GM12872 (cell line): Measurements from ENCODE around the gene ANO7.
A peak's percentile ranks its signal among the peaks of the same experiment; 100 is the strongest.

Experiments
- CTCF ChIP-seq: IDR thresholded peaks from 3 replicates; pipeline ENCODE4 v1.5.1; 2011; ENCODE audit warnings: low read depth, mild to moderate bottlenecking, low read length, moderate library complexity; ENCODE audit not compliant: insufficient read depth

The ANO7 gene

GRCh38 chr2:241214209-241214608 lies 25.7 kb downstream of the ANO7 start:
- no peak for TF ChIP-seq CTCF

- TF ChIP-seq CTCF = no peak
Measured at GRCh38 chr2:241214766-241215165, 26.3 kb downstream of the ANO7 start.

- no peak for TF ChIP-seq CTCF
Measured at GRCh38 chr2:241215421-241215820, 26.9 kb downstream of the ANO7 start.

GRCh38 chr2:241216211-241216761 lies 27.8 kb downstream of the ANO7 start:
- TF ChIP-seq CTCF = no peak

- no peak for TF ChIP-seq CTCF
Measured at GRCh38 chr2:241217320-241218031, 29.0 kb downstream of the ANO7 start.

GRCh38 chr2:241218131-241219029 lies 29.9 kb downstream of the ANO7 start:
- TF ChIP-seq CTCF = peak; percentile 31; the same call in 1 of the 3 replicates

GRCh38 chr2:241219030-241219382 lies 30.5 kb downstream of the ANO7 start:
- no peak for TF ChIP-seq CTCF
